HepG2 (cell line): ENCODE data around the gene MOCS2. TPM values are rescaled to one million over a fixed set of nuclear protein-coding genes. Genes with fewer than 3 reads are reported as not detected.
A peak's percentile ranks its signal among the peaks of the same experiment; 100 is the strongest.

Experiments
- CHD2 ChIP-seq: IDR thresholded peaks from 2 replicates; pipeline ENCODE4 v1.6.1; 2011; ENCODE audit warnings: low read depth, low read length, improper control_type of control experiment
- DPF2 ChIP-seq: sonication (generic); formaldehyde crosslinking; IDR thresholded peaks from 2 replicates; pipeline ENCODE4 v1.4.0; 2020; ENCODE audit warnings: mild to moderate bottlenecking, low read depth, missing genetic modification reagents, borderline replicate concordance
- ELF1 ChIP-seq: sonication (generic); formaldehyde crosslinking; IDR thresholded peaks from 2 replicates; pipeline ENCODE4 v1.4.0; 2020; ENCODE audit warnings: missing genetic modification reagents
- EP300 ChIP-seq, 3 experiments: sonication (generic) in 1 of 3; formaldehyde crosslinking in 1 of 3; IDR thresholded peaks; 2 replicates each; pipeline versions ENCODE4 v1.5.1 to v1.6.1; 2011 to 2020; ENCODE audit warnings: low read depth in 2 of 3, low read length in 2 of 3, borderline replicate concordance in 1 of 3, improper control_type of control experiment in 1 of 3, mild to moderate bottlenecking in 1 of 3, missing genetic modification reagents in 1 of 3, moderate library complexity in 1 of 3
- ESRRA ChIP-seq: sonication (generic); formaldehyde crosslinking; IDR thresholded peaks from 2 replicates; pipeline ENCODE4 v1.5.1; 2020; ENCODE audit warnings: mild to moderate bottlenecking, low read depth, missing genetic modification reagents
- FOSL2 ChIP-seq: sonication (generic); formaldehyde crosslinking; IDR thresholded peaks from 2 replicates; pipeline ENCODE4 v1.4.0; 2020; ENCODE audit warnings: missing genetic modification reagents
- GLMP ChIP-seq: sonication (generic); formaldehyde crosslinking; IDR thresholded peaks from 2 replicates; pipeline ENCODE4 v1.9.0; 2021; ENCODE audit warnings: missing genetic modification reagents, mild to moderate bottlenecking, borderline replicate concordance
- GTF3A ChIP-seq: sonication (generic); formaldehyde crosslinking; conservative IDR thresholded peaks from 2 replicates; pipeline ENCODE4 v1.4.0; 2020; ENCODE audit warnings: mild to moderate bottlenecking, missing genetic modification reagents
- HCFC1 ChIP-seq: fragments of 150-350 bp; IDR thresholded peaks from 2 replicates; pipeline ENCODE4 v1.6.1; 2014; ENCODE audit warnings: low read depth, low read length
- KDM1A ChIP-seq: IDR thresholded peaks from 2 replicates; pipeline ENCODE4 v1.6.1; 2016; ENCODE audit warnings: missing compliant biosample characterization
- MLX ChIP-seq: IDR thresholded peaks from 2 replicates; pipeline ENCODE4 v1.6.1; 2016
- RBAK ChIP-seq: sonication (generic); formaldehyde crosslinking; IDR thresholded peaks from 2 replicates; pipeline ENCODE4 v1.5.1; 2020; ENCODE audit warnings: mild to moderate bottlenecking, missing genetic modification reagents
- TBX3 ChIP-seq: fragments of 450-650 bp; IDR thresholded peaks from 2 replicates; pipeline ENCODE4 v1.6.1; 2017; ENCODE audit warnings: antibody characterized with exemption, mild to moderate bottlenecking, inconsistent platforms, borderline replicate concordance
- TCF12 ChIP-seq, 2 experiments: fragments of 450-650 bp in 1 of 2; sonication (generic) in 1 of 2; formaldehyde crosslinking in 1 of 2; IDR thresholded peaks; 2 replicates each; pipeline versions ENCODE4 v1.6.1 to v1.8.0; 2017 to 2022; ENCODE audit warnings: antibody characterized with exemption in 1 of 2, mild to moderate bottlenecking in 1 of 2, missing genetic modification reagents in 1 of 2, moderate library complexity in 1 of 2
- TOE1 ChIP-seq: sonication (generic); formaldehyde crosslinking; IDR thresholded peaks from 2 replicates; pipeline ENCODE4 v1.4.0; 2020; ENCODE audit warnings: mild to moderate bottlenecking, missing genetic modification reagents
- TP53 ChIP-seq: sonication (generic); formaldehyde crosslinking; conservative IDR thresholded peaks from 2 replicates; pipeline ENCODE4 v1.4.0; 2020; ENCODE audit warnings: missing genetic modification reagents
- YEATS2 ChIP-seq: sonication (generic); formaldehyde crosslinking; IDR thresholded peaks from 2 replicates; pipeline ENCODE4 v1.4.0; 2020; ENCODE audit warnings: missing genetic modification reagents, borderline replicate concordance
- ZGPAT ChIP-seq: IDR thresholded peaks from 2 replicates; pipeline ENCODE4 v1.6.1; 2016; ENCODE audit warnings: mild to moderate bottlenecking
- ZNF264 ChIP-seq: sonication (generic); formaldehyde crosslinking; IDR thresholded peaks from 2 replicates; pipeline ENCODE4 v1.4.0; 2020; ENCODE audit warnings: missing genetic modification reagents
- ZNF3 ChIP-seq: IDR thresholded peaks from 2 replicates; pipeline ENCODE4 v1.7.0; 2017; ENCODE audit warnings: inconsistent platforms
- ZNF30 ChIP-seq: sonication (generic); formaldehyde crosslinking; IDR thresholded peaks from 2 replicates; pipeline ENCODE4 v1.5.0; 2020; ENCODE audit warnings: mild to moderate bottlenecking, missing genetic modification reagents
- ZNF513 ChIP-seq: sonication (generic); formaldehyde crosslinking; conservative IDR thresholded peaks from 2 replicates; pipeline ENCODE4 v1.5.0; 2020; ENCODE audit warnings: missing genetic modification reagents
- ZNF644 ChIP-seq: IDR thresholded peaks from 2 replicates; pipeline ENCODE4 v1.6.1; 2016; ENCODE audit warnings: low read depth
- polyA plus RNA-seq, 8 experiments: library from polyadenylated mRNA; depleted of rRNA in 3 of 8; stranded (reverse) in 7 of 8; unstranded in 1 of 8; fragments of >200 nt; fragmentation: Illumina TruSeq in 4 of 8; extraction: Trizol in 4 of 8; gene quantifications; 2 replicates each; pipeline versions ENCODE4 v1.2.1 to v1.2.3, GENCODE V29; 2011 to 2016; ENCODE audit warnings: low read depth in 4 of 8, missing spikeins in 1 of 8, mixed read lengths in 1 of 8; ENCODE audit not compliant: insufficient read depth in 1 of 8
- total RNA-seq, 5 experiments: library from RNA; depleted of rRNA; stranded (reverse); fragments of >200 nt; fragmentation: Illumina TruSeq; extraction: Trizol; gene quantifications; 2 replicates each; pipeline ENCODE4 v1.2.3, GENCODE V29; 2016; ENCODE audit warnings: low read depth in 1 of 5

Gene MOCS2
- total and polyA plus RNA-seq, 2 of the 13 experiments (the other 11 are each of a cell fraction or from before 2014, with no cell fraction given): 19.2 to 41.9 TPM

GRCh38 chr5:53116597-53116996 is 7.0 kb upstream of the MOCS2 start (continued):
- TF ChIP-seq ELF1 (CRISPR knock-in tag) (no peak), ESRRA (CRISPR knock-in tag) (no peak), TOE1 (CRISPR knock-in tag) (no peak), ZNF3 (CRISPR knock-in tag) (no peak), ZNF264 (0 out of 2 replicates have a peak, but pooled peaks have one; percentile 19), GTF3A (CRISPR knock-in tag) (no peak), DPF2 (CRISPR knock-in tag) (0 out of 2 replicates have a peak, but pooled peaks have one; percentile 29), ZNF644 (0 out of 2 replicates have a peak, but pooled peaks have one; percentile 42), HCFC1 (no peak), RBAK (CRISPR knock-in tag) (peak; percentile 100), FOSL2 (CRISPR knock-in tag) (no peak), TP53 (CRISPR knock-in tag) (no peak), ZNF513 (CRISPR knock-in tag) (no peak), MLX (CRISPR knock-in tag) (no peak), CHD2 (no peak), TCF12 (IDR thresholded peaks at IDR 0.05) (no peak), TCF12 (CRISPR knock-in tag; IDR thresholded peaks at IDR 0.05) (no peak), TBX3 (no peak), ZGPAT (CRISPR knock-in tag) (peak; percentile 50; the same call in 1 of the 2 replicates), ZNF30 (CRISPR knock-in tag) (no peak), KDM1A (CRISPR knock-in tag) (0 out of 2 replicates have a peak, but pooled peaks have one; percentile 37), GLMP (no peak), YEATS2 (CRISPR knock-in tag) (no peak), EP300 (IDR thresholded peaks at IDR 0.05; ENCODE audit: low read depth in 2 of 2, low read length in 2 of 2) (peak in 1 of 2 experiments; percentile 64; a peak in 2 of 4 replicates), EP300 (CRISPR knock-in tag; IDR thresholded peaks at IDR 0.05; ENCODE audit: borderline replicate concordance) (no peak)
